GM12878 (cell line): ENCODE measurements around the gene FGF2.
"Not testable (repeated sequence)": the region's sequence is repeated elsewhere in the genome, so short reads cannot be mapped to it uniquely, and the experiment has no call there.

Source experiments
- CEBPB ChIP-seq, 2 experiments: fragments of 150-350 bp in 1 of 2; IDR thresholded peaks; 2 replicates each; pipeline ENCODE4 v1.6.1; 2012 to 2014; ENCODE audit warnings: low read depth in 2 of 2, low read length in 2 of 2, borderline replicate concordance in 1 of 2, inconsistent platforms in 1 of 2
- CTCF ChIP-seq, 3 experiments: IDR thresholded peaks in 2 of 3; conservative IDR thresholded peaks in 1 of 3; 2 replicates each; pipeline ENCODE4 v1.5.1; 2011; ENCODE audit warnings: low read depth in 3 of 3, low read length in 3 of 3, mild to moderate bottlenecking in 3 of 3, control low read depth in 2 of 3, moderate library complexity in 2 of 3, inconsistent platforms in 1 of 3, mixed read lengths in 1 of 3; ENCODE audit not compliant: control insufficient read depth in 2 of 3, insufficient read depth in 1 of 3; ENCODE audit errors: extremely low read depth in 1 of 3
- POLR2A ChIP-seq: IDR thresholded peaks from 2 replicates; pipeline ENCODE4 v1.6.1; 2011; ENCODE audit warnings: low read depth, mild to moderate bottlenecking, low read length
- RB1 ChIP-seq: fragments of 450-650 bp; formaldehyde crosslinking; IDR thresholded peaks from 2 replicates; pipeline ENCODE4 v1.6.1; 2017; ENCODE audit warnings: mild to moderate bottlenecking, borderline replicate concordance
- SMC3 ChIP-seq: IDR thresholded peaks from 2 replicates; pipeline ENCODE4 v1.6.1; 2011; ENCODE audit warnings: low read length, improper control_type of control experiment, borderline replicate concordance
- TF ChIP-seq, protein P1 (sequence below): fragments of 150-350 bp; IDR thresholded peaks from 2 replicates; pipeline ENCODE4 v1.6.1; 2014; ENCODE audit warnings: mild to moderate bottlenecking, low read depth, low read length

- not testable (repeated sequence) for TF ChIP-seq SMC3; CEBPB (IDR thresholded peaks at IDR 0.05; ENCODE audit: borderline replicate concordance in 1 of 2, low read depth in 2 of 2, low read length in 2 of 2); CTCF (IDR thresholded peaks at IDR 0.05 in 2 of 3, conservative IDR thresholded peaks at IDR 0.05 in 1 of 3; ENCODE audit: control insufficient read depth in 2 of 3, extremely low read depth in 1 of 3, insufficient read depth in 1 of 3, low read depth in 3 of 3, low read length in 3 of 3); POLR2A; RB1
- TF ChIP-seq, protein P1, sequence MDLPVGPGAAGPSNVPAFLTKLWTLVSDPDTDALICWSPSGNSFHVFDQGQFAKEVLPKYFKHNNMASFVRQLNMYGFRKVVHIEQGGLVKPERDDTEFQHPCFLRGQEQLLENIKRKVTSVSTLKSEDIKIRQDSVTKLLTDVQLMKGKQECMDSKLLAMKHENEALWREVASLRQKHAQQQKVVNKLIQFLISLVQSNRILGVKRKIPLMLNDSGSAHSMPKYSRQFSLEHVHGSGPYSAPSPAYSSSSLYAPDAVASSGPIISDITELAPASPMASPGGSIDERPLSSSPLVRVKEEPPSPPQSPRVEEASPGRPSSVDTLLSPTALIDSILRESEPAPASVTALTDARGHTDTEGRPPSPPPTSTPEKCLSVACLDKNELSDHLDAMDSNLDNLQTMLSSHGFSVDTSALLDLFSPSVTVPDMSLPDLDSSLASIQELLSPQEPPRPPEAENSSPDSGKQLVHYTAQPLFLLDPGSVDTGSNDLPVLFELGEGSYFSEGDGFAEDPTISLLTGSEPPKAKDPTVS: not testable (repeated sequence)
These were observed 14.8 kb upstream of the FGF2 start for GRCh38 chr4:122811781-122812180.
